K562 (cell line): ENCODE measurements around the gene PLA2G4A. TPM values are rescaled to one million over a fixed set of nuclear protein-coding genes. Genes with fewer than 3 reads are reported as not detected.

Source experiments
- ATAC-seq: fragments of 200-7000 bp; cut with Tn5 transposase; 3 replicates; pipeline ENCODE4 v1.9.1; 2020; ENCODE audit warnings: moderate library complexity
- BruUV-seq: library from RNA; stranded (reverse); fragments of 400-500 nt; replicated peaks from 2 replicates; lab custom pipeline; 2021; lab: Mats Ljungman, UMichigan
- CTCF ChIA-PET: fragments of 300-600 bp; formaldehyde crosslinking; extraction: SDS; loops from one replicate; lab custom pipeline; 2021; ENCODE audit warnings: low intra/inter-chr PET ratio; lab: Yijun Ruan, JAX
- POLR2A ChIA-PET: fragments of 300-600, 350-650 bp; sonication (Branson Sonifier 250); formaldehyde crosslinking; extraction: SDS; loops from one replicate; lab custom pipeline; 2021; ENCODE audit warnings: antibody characterized with exemption, inconsistent platforms; lab: Yijun Ruan, JAX
- DNase-seq, 4 experiments: peaks; one replicate each; pipeline versions ENCODE4 v3.0.0 to v3.0.0-alpha.2; 2011 to 2018; ENCODE audit warnings: low spot score in 3 of 4, mixed read lengths in 3 of 4; ENCODE audit errors: extremely low read depth in 1 of 4
- FAIRE-seq: peaks from 2 replicates; lab custom pipeline; 2011; peaks lifted over from hg19 to GRCh38; lab: Jason Lieb, UNC
- H2AFZ ChIP-seq: 2 replicates; pipeline ENCODE4 v1.6.0; 2011; ENCODE audit warnings: low read depth, low read length, control low read depth, inconsistent platforms
- H3K27ac ChIP-seq: fragments of 200-600 bp; 3 replicates; pipeline ENCODE4 v1.8.0; 2011; ENCODE audit warnings: low read depth, mild to moderate bottlenecking, control low read depth, inconsistent platforms, low read length, moderate library complexity, mixed read lengths; ENCODE audit errors: extremely low read depth
- H3K27me3 ChIP-seq, 2 experiments: fragments of 300-600 bp in 1 of 2; 2 replicates in 1 of 2; 3 replicates in 1 of 2; pipeline versions ENCODE4 v1.6.0 to v1.8.0; 2011; ENCODE audit warnings: inconsistent platforms in 2 of 2, low read length in 2 of 2, mild to moderate bottlenecking in 1 of 2, mixed read lengths in 1 of 2, moderate library complexity in 1 of 2; ENCODE audit not compliant: control insufficient read depth in 2 of 2, insufficient read depth in 2 of 2
- H3K36me3 ChIP-seq: fragments of 300-600 bp; 3 replicates; pipeline ENCODE4 v1.8.0; 2011; ENCODE audit warnings: mild to moderate bottlenecking, low read length, inconsistent platforms; ENCODE audit not compliant: control insufficient read depth, insufficient read depth
- H3K4me1 ChIP-seq, 2 experiments: fragments of 200-600 bp in 1 of 2; replicated peaks in 1 of 2; 2 replicates in 1 of 2; 3 replicates in 1 of 2; pipeline versions ENCODE4 v1.5.1 to v1.8.0; 2011; ENCODE audit warnings: inconsistent platforms in 2 of 2, low read length in 2 of 2, mild to moderate bottlenecking in 1 of 2, mixed read lengths in 1 of 2, moderate library complexity in 1 of 2; ENCODE audit not compliant: control insufficient read depth in 2 of 2, insufficient read depth in 2 of 2
- H3K4me2 ChIP-seq: 2 replicates; pipeline ENCODE4 v1.6.1; 2011; ENCODE audit warnings: low read length, control low read depth, inconsistent platforms, mixed read lengths; ENCODE audit not compliant: insufficient read depth
- H3K4me3 ChIP-seq: fragments of 200-600 bp; sonication (generic), shearing (Covaris generic); 2 replicates; pipeline ENCODE4 v1.5.1; 2016; ENCODE audit warnings: control low read depth, inconsistent platforms
- H3K79me2 ChIP-seq: fragments of 200-600 bp; 3 replicates; pipeline ENCODE4 v1.8.0; 2011; ENCODE audit warnings: low read length, inconsistent platforms; ENCODE audit not compliant: control insufficient read depth, insufficient read depth
- H3K9ac ChIP-seq, 2 experiments: 2 replicates each; pipeline versions ENCODE4 v1.6.0 to v1.6.1; 2011; ENCODE audit warnings: low read depth in 2 of 2, low read length in 2 of 2, control low read depth in 1 of 2, inconsistent platforms in 1 of 2, mild to moderate bottlenecking in 1 of 2, mixed read lengths in 1 of 2; ENCODE audit not compliant: insufficient read depth in 1 of 2
- H3K9me1 ChIP-seq: one replicate; pipeline ENCODE4 v1.6.0; 2011; ENCODE audit warnings: inconsistent platforms, mild to moderate bottlenecking, low read length, moderate library complexity; ENCODE audit not compliant: control insufficient read depth, insufficient read depth
- H3K9me3 ChIP-seq: replicated peaks from 2 replicates; pipeline ENCODE4 v1.5.1; 2011; ENCODE audit warnings: low read depth, low read length, inconsistent platforms; ENCODE audit not compliant: control insufficient read depth, insufficient read depth
- H4K20me1 ChIP-seq: replicated peaks from 2 replicates; pipeline ENCODE4 v1.6.1; 2011; ENCODE audit warnings: low read length, inconsistent platforms, mixed read lengths; ENCODE audit not compliant: control insufficient read depth, insufficient read depth
- ATF4 ChIP-seq: fragments of 450-650 bp; formaldehyde crosslinking; IDR thresholded peaks from 2 replicates; pipeline ENCODE4 v1.4.0; 2022; ENCODE audit warnings: mild to moderate bottlenecking, moderate library complexity
- ELK1 ChIP-seq: sonication (generic); formaldehyde crosslinking; IDR thresholded peaks from 2 replicates; pipeline ENCODE4 v1.8.1; 2022; ENCODE audit warnings: missing genetic modification reagents
- GTF3C2 ChIP-seq: IDR thresholded peaks from 3 replicates; pipeline ENCODE4 v1.6.1; 2011; ENCODE audit warnings: borderline replicate concordance, mild to moderate bottlenecking, moderate library complexity; ENCODE audit not compliant: insufficient read length; ENCODE audit errors: extremely low read depth
- MAFG ChIP-seq: fragments of 450-650 bp; conservative IDR thresholded peaks from 2 replicates; pipeline ENCODE4 v1.6.1; 2016; ENCODE audit warnings: missing genetic modification characterization, missing compliant biosample characterization
- SNRNP70 ChIP-seq: fragments of 200-400 bp; formaldehyde crosslinking; optimal IDR thresholded peaks from 2 replicates; pipeline ENCODE3; 2017; ENCODE audit warnings: low read depth, low read length
- STAT6 ChIP-seq: sonication (generic); formaldehyde crosslinking; IDR thresholded peaks from 2 replicates; pipeline ENCODE4 v1.8.1; 2023; ENCODE audit warnings: mild to moderate bottlenecking, missing genetic modification reagents
- TARDBP ChIP-seq: fragments of 450-650 bp; IDR thresholded peaks from 2 replicates; pipeline ENCODE4 v1.6.1; 2016
- TSHZ1 ChIP-seq: fragments of 250-450 bp; sonication (Bioruptor Pico); IDR thresholded peaks from 2 replicates; pipeline ENCODE4 v1.4.0; 2020; ENCODE audit warnings: mild to moderate bottlenecking, moderate library complexity
- ZBTB17 ChIP-seq: fragments of 450-650 bp; formaldehyde crosslinking; IDR thresholded peaks from 2 replicates; pipeline ENCODE4 v1.4.0; 2020; ENCODE audit warnings: mild to moderate bottlenecking
- ZNF232 ChIP-seq: sonication (generic); formaldehyde crosslinking; IDR thresholded peaks from 2 replicates; pipeline ENCODE4 v1.8.0; 2022; ENCODE audit warnings: mild to moderate bottlenecking, missing genetic modification reagents
- ZNF764 ChIP-seq: fragments of 250-450 bp; sonication (Bioruptor Pico); IDR thresholded peaks from 2 replicates; pipeline ENCODE4 v1.4.0; 2020; ENCODE audit warnings: low read depth, mild to moderate bottlenecking, moderate library complexity
- WGBS: fragments of 100-300 bp; shearing (Covaris generic); methylation state at CpG from one replicate; pipeline ENCODE4 v1.1.6; 2016; ENCODE audit warnings: low coverage, mixed read lengths; ENCODE audit not compliant: insufficient coverage; ENCODE audit errors: missing lambda C conversion rate; 5-methylcytosine and 5-hydroxymethylcytosine counted together
- in situ Hi-C: fragments of 300-500 bp; cut with MboI; formaldehyde crosslinking; loops from 4 replicates; pipeline ENCODE4 v1.15.0; 2018; ENCODE audit warnings: inconsistent platforms, mixed read lengths
- intact Hi-C: fragments of 100-400 bp; cut with micrococcal nuclease; formaldehyde crosslinking; loops from 2 replicates; pipeline ENCODE4 v1.14.2; 2022
- polyA plus RNA-seq, 8 experiments: library from polyadenylated mRNA; depleted of rRNA in 4 of 8; stranded (reverse) in 5 of 8; unstranded in 3 of 8; fragments of >200 nt; fragmentation: Nextera tagmentation in 2 of 8; fragmentation: Illumina TruSeq in 1 of 8; extraction: Ambion mirVana in 2 of 8; extraction: Trizol in 1 of 8; gene quantifications; 2 replicates each; pipeline versions ENCODE4 v1.2.1 to v1.2.3, GENCODE V29; 2011 to 2014; ENCODE audit warnings: inconsistent platforms in 1 of 8, missing spikeins in 1 of 8
- total RNA-seq, 7 experiments: library from RNA; depleted of rRNA in 6 of 7; stranded (reverse); fragments of >200 nt in 6 of 7; fragmentation: Illumina TruSeq in 2 of 7; extraction: Trizol in 2 of 7; gene quantifications; 2 replicates each; pipeline versions ENCODE4 v1.2.1 to v1.2.3, GENCODE V29; 2011 to 2021; ENCODE audit warnings: low replicate concordance in 1 of 7

The PLA2G4A gene
- total and polyA plus RNA-seq, 9 of the 15 experiments (the other 6 are each of a cell fraction or from before 2014, with no cell fraction given) = 0.04 to 0.71 (median 0.22) TPM; not detected in 4

GRCh38 chr1:186793582-186793927 lies 35.2 kb upstream of the PLA2G4A start:
- ChIA-PET CTCF (no interaction called here), POLR2A (no interaction called here)
- DNase-seq (no peak), ATAC-seq (no peak), FAIRE-seq (no peak)
- Histone ChIP-seq H3K36me3 (no peaks in the 10 kb centered on the region), H3K27me3 (no peaks in the 10 kb centered on the region), H3K4me1 (no peaks in the 10 kb centered on the region), H3K4me2 (no peak overlapping the region), H4K20me1 (no peaks in the 10 kb centered on the region), H3K9me3 (peaks cover 2% of the 10 kb centered on the region; the same call in 1 of the 2 replicates), H3K27ac (no peak overlapping the region), H3K9ac (no peak overlapping the region), H3K9me1 (no peaks in the 10 kb centered on the region), H3K79me2 (no peaks in the 10 kb centered on the region), H2AFZ (no peak overlapping the region), H3K4me3 (no peak overlapping the region)
- 0% methylated on average over 1 of the region's 1 CpG for WGBS
- in situ Hi-C loops = no loop called here
- intact Hi-C loops = no loop called here
- no TSS peak for BruUV-seq
- TF ChIP-seq ZNF232 (CRISPR knock-in tag) = no peak
- no peak for TF ChIP-seq ATF4
- no peak for TF ChIP-seq ZBTB17 (CRISPR knock-in tag)
- TF ChIP-seq ZNF764 (CRISPR knock-in tag) = no peak
- TF ChIP-seq SNRNP70 = no peak
- no peak for TF ChIP-seq TARDBP
- TF ChIP-seq STAT6 (CRISPR knock-in tag) = no peak
- TF ChIP-seq MAFG = no peak
- no peak for TF ChIP-seq ELK1
- no peak for TF ChIP-seq GTF3C2
- no peak for TF ChIP-seq TSHZ1
